SU-DHL-6 (cell line): ENCODE measurements around the gene TMPRSS9.

Source experiments
- EZH2phosphoT487 ChIP-seq: fragments of 200-600 bp; sonication (generic), shearing (Covaris generic); conservative IDR thresholded peaks from 2 replicates; pipeline ENCODE4 v1.6.1; 2018; ENCODE audit warnings: mild to moderate bottlenecking, antibody characterized with exemption, low read length, moderate library complexity, mixed read lengths
- TF ChIP-seq, protein P1 (sequence below): fragments of 200-600 bp; sonication (generic); IDR thresholded peaks from one replicate; pipeline ENCODE4 v1.5.1; 2017; ENCODE audit warnings: antibody characterized with exemption, mild to moderate bottlenecking, low read length, moderate library complexity; ENCODE audit not compliant: insufficient read depth, poor library complexity, severe bottlenecking

DNA sequence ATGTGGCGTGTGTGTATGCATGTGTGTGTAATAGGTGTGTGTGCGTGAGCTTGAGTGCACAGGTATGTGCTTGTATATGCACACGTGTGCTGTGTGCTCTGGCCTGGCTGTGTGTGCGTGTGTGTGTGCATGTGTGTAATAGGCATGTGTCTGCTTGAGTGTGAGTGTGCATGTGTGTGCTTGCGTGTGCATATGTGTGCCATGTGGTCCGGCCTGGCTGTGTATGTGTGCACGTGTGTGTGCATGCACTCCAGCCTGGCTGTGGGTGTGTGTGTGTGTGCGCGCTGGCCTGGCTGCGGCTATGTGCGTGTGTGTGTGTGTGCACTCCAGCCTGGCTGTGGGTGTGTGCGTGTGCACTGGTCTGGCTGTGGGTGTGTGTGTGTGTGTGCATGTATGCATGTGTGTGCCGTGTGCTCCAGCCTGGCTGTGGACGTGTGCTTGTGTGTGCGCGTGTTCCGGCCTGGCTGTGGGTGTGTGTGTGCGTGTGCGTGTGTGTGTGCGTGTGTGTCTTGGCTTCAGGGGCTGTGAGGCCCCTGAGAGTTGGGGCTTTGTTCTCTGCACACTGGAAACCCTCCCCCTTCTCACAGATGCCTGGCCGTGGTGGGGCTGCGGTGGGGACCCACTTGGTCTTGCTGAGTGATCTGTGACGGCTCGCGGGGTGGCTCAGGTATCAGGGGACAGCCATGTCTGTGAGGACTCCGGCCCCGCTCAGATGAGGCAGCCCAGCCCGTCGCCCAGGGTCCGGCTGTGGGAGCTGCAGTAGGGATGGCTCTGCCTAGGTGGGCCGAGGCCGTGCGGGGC is 23.3 kb upstream of the TMPRSS9 start:
- TF ChIP-seq EZH2phosphoT487: no peak
- TF ChIP-seq, protein P1, sequence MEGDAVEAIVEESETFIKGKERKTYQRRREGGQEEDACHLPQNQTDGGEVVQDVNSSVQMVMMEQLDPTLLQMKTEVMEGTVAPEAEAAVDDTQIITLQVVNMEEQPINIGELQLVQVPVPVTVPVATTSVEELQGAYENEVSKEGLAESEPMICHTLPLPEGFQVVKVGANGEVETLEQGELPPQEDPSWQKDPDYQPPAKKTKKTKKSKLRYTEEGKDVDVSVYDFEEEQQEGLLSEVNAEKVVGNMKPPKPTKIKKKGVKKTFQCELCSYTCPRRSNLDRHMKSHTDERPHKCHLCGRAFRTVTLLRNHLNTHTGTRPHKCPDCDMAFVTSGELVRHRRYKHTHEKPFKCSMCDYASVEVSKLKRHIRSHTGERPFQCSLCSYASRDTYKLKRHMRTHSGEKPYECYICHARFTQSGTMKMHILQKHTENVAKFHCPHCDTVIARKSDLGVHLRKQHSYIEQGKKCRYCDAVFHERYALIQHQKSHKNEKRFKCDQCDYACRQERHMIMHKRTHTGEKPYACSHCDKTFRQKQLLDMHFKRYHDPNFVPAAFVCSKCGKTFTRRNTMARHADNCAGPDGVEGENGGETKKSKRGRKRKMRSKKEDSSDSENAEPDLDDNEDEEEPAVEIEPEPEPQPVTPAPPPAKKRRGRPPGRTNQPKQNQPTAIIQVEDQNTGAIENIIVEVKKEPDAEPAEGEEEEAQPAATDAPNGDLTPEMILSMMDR: no peak
